HepG2 (cell line): ENCODE data around the gene NPAS2. TPM values are rescaled to one million over a fixed set of nuclear protein-coding genes. Genes with fewer than 3 reads are reported as not detected.

Experiments
- ATAC-seq: fragments of 200-7000 bp; cut with Tn5 transposase; 3 replicates; pipeline ENCODE4 v1.9.1; 2020; ENCODE audit warnings: mild to moderate bottlenecking, moderate library complexity
- BruUV-seq: library from RNA; stranded (reverse); fragments of 400-500 nt; replicated peaks from 2 replicates; lab custom pipeline; 2021; lab: Mats Ljungman, UMichigan
- CTCF ChIA-PET: fragments of 300-600 bp; formaldehyde crosslinking; extraction: SDS; loops from one replicate; lab custom pipeline; 2021; ENCODE audit warnings: low total read pairs, inconsistent platforms, low intra/inter-chr PET ratio; lab: Yijun Ruan, JAX
- POLR2A ChIA-PET: fragments of 350-600 bp; sonication (Branson Sonifier 250); formaldehyde crosslinking; loops from one replicate; lab custom pipeline; 2020; ENCODE audit warnings: antibody characterized with exemption, inconsistent platforms; lab: Yijun Ruan, JAX
- DNase-seq: peaks from one replicate; pipeline ENCODE4 v3.0.0-alpha.2; 2015; ENCODE audit warnings: low spot score
- FAIRE-seq: peaks from 3 replicates; lab custom pipeline; 2011; peaks lifted over from hg19 to GRCh38; lab: Jason Lieb, UNC
- H2AFZ ChIP-seq: one replicate; pipeline ENCODE4 v1.6.1; 2011; ENCODE audit warnings: low read length, inconsistent platforms
- H3K27ac ChIP-seq: fragments of 300-600 bp; 3 replicates; pipeline ENCODE4 v1.8.0; 2011; ENCODE audit warnings: mixed run types, mild to moderate bottlenecking, mixed read lengths, low read length, inconsistent platforms; ENCODE audit not compliant: insufficient read depth; ENCODE audit errors: extremely low read length
- H3K27me3 ChIP-seq, 2 experiments: fragments of 200-600 bp in 1 of 2; 2 replicates in 1 of 2; 3 replicates in 1 of 2; pipeline versions ENCODE4 v1.6.0 to v1.8.0; 2011; ENCODE audit warnings: low read length in 2 of 2, mild to moderate bottlenecking in 2 of 2, moderate library complexity in 2 of 2, inconsistent platforms in 1 of 2; ENCODE audit not compliant: insufficient read depth in 2 of 2, control insufficient read depth in 1 of 2
- H3K36me3 ChIP-seq, 2 experiments: fragments of 200-600 bp in 1 of 2; replicated peaks in 1 of 2; 2 replicates in 1 of 2; 3 replicates in 1 of 2; pipeline versions ENCODE4 v1.5.1 to v1.8.0; 2011; ENCODE audit warnings: low read length in 2 of 2, inconsistent platforms in 1 of 2; ENCODE audit not compliant: insufficient read depth in 2 of 2, control insufficient read depth in 1 of 2
- H3K4me1 ChIP-seq: 2 replicates; pipeline ENCODE4 v1.5.1; 2012; ENCODE audit warnings: low read length, inconsistent platforms; ENCODE audit not compliant: insufficient read depth
- H3K4me2 ChIP-seq: 2 replicates; pipeline ENCODE4 v1.6.0; 2011; ENCODE audit warnings: low read depth, low read length, inconsistent platforms
- H3K4me3 ChIP-seq, 3 experiments: fragments of 200-600 bp in 1 of 3; sonication (generic), shearing (Covaris generic) in 1 of 3; replicated peaks in 1 of 3; 2 replicates each; pipeline ENCODE4 v1.5.1; 2011 to 2016; ENCODE audit warnings: low read length in 3 of 3, inconsistent platforms in 2 of 3, low read depth in 2 of 3, mild to moderate bottlenecking in 2 of 3, control low read depth in 1 of 3, mixed read lengths in 1 of 3; ENCODE audit not compliant: insufficient read depth in 1 of 3
- H3K79me2 ChIP-seq: one replicate; pipeline ENCODE4 v1.6.1; 2011; ENCODE audit warnings: low read length, inconsistent platforms; ENCODE audit not compliant: insufficient read depth
- H3K9ac ChIP-seq: 2 replicates; pipeline ENCODE4 v1.6.0; 2011; ENCODE audit warnings: mild to moderate bottlenecking, low read depth, low read length, inconsistent platforms; ENCODE audit not compliant: insufficient read depth
- H3K9me3 ChIP-seq: 2 replicates; pipeline ENCODE4 v1.5.1; 2012; ENCODE audit warnings: mild to moderate bottlenecking, low read length
- H4K20me1 ChIP-seq: 2 replicates; pipeline ENCODE4 v1.6.0; 2011; ENCODE audit warnings: inconsistent platforms, mild to moderate bottlenecking, low read length, moderate library complexity; ENCODE audit not compliant: insufficient read depth
- AKAP8 ChIP-seq: sonication (generic); formaldehyde crosslinking; IDR thresholded peaks from 2 replicates; pipeline ENCODE4 v1.5.1; 2020; ENCODE audit warnings: mild to moderate bottlenecking, missing genetic modification reagents
- FOXM1 ChIP-seq: sonication (generic); formaldehyde crosslinking; IDR thresholded peaks from 2 replicates; pipeline ENCODE4 v1.5.0; 2020; ENCODE audit warnings: missing genetic modification reagents
- HNRNPK ChIP-seq: fragments of 200-400 bp; formaldehyde crosslinking; IDR thresholded peaks from 2 replicates; pipeline ENCODE4 v1.6.1; 2018; ENCODE audit warnings: low read length, low read depth, moderate library complexity, mild to moderate bottlenecking; ENCODE audit not compliant: poor library complexity, severe bottlenecking
- HOXD1 ChIP-seq: sonication (generic); formaldehyde crosslinking; IDR thresholded peaks from 2 replicates; pipeline ENCODE4 v1.5.0; 2020; ENCODE audit warnings: missing genetic modification reagents
- PCBP1 ChIP-seq: fragments of 200-400 bp; formaldehyde crosslinking; IDR thresholded peaks from 2 replicates; pipeline ENCODE4 v1.6.1; 2017; ENCODE audit warnings: mild to moderate bottlenecking, low read depth, low read length, borderline replicate concordance
- TCF12 ChIP-seq, 2 experiments: fragments of 450-650 bp in 1 of 2; sonication (generic) in 1 of 2; formaldehyde crosslinking in 1 of 2; IDR thresholded peaks; 2 replicates each; pipeline versions ENCODE4 v1.6.1 to v1.8.0; 2017 to 2022; ENCODE audit warnings: antibody characterized with exemption in 1 of 2, mild to moderate bottlenecking in 1 of 2, missing genetic modification reagents in 1 of 2, moderate library complexity in 1 of 2
- TEAD3 ChIP-seq: optimal IDR thresholded peaks from 2 replicates; pipeline ENCODE3; 2016; ENCODE audit warnings: borderline replicate concordance
- ZBTB21 ChIP-seq: sonication (generic); formaldehyde crosslinking; IDR thresholded peaks from 2 replicates; pipeline ENCODE4 v1.4.0; 2020; ENCODE audit warnings: missing genetic modification reagents
- WGBS: methylation state at CpG from one replicate; pipeline ENCODE4 v1.1.6; 2017; ENCODE audit warnings: low lambda C conversion rate; 5-methylcytosine and 5-hydroxymethylcytosine counted together
- in situ Hi-C: cut with HindIII; loops from 2 replicates; pipeline ENCODE4 v1.10.0; 2017; ENCODE audit warnings: low pct_unique_long_range_greater_than_20kb; ENCODE audit not compliant: extremely low pct_ligation_motif_present
- intact Hi-C: fragments of 100-400 bp; cut with micrococcal nuclease; formaldehyde crosslinking; loops from one replicate; pipeline ENCODE4 v1.10.0; 2022; ENCODE audit not compliant: unreplicated experiment
- polyA plus RNA-seq, 8 experiments: library from polyadenylated mRNA; depleted of rRNA in 3 of 8; stranded (reverse) in 7 of 8; unstranded in 1 of 8; fragments of >200 nt; fragmentation: Illumina TruSeq in 4 of 8; extraction: Trizol in 4 of 8; gene quantifications; 2 replicates each; pipeline versions ENCODE4 v1.2.1 to v1.2.3, GENCODE V29; 2011 to 2016; ENCODE audit warnings: low read depth in 4 of 8, missing spikeins in 1 of 8, mixed read lengths in 1 of 8; ENCODE audit not compliant: insufficient read depth in 1 of 8
- total RNA-seq, 5 experiments: library from RNA; depleted of rRNA; stranded (reverse); fragments of >200 nt; fragmentation: Illumina TruSeq; extraction: Trizol; gene quantifications; 2 replicates each; pipeline ENCODE4 v1.2.3, GENCODE V29; 2016; ENCODE audit warnings: low read depth in 1 of 5
- TF ChIP-seq, protein P1 (sequence below): IDR thresholded peaks from 2 replicates; pipeline ENCODE4 v1.6.1; 2016; ENCODE audit warnings: mild to moderate bottlenecking

NPAS2 gene
- total and polyA plus RNA-seq, 2 of the 13 experiments (the other 11 are each of a cell fraction or from before 2014, with no cell fraction given), result 14.8 to 37.5 TPM

GRCh38 chr2:100938031-100939026, 118.4 kb downstream of the NPAS2 start:
- no peaks in the 10 kb centered on the region for H3K4me1 ChIP-seq
- no peak for FAIRE-seq
- no peak for TF ChIP-seq TCF12 (IDR thresholded peaks at IDR 0.05)
- no peak for TF ChIP-seq TCF12 (CRISPR knock-in tag; IDR thresholded peaks at IDR 0.05)
- 0 out of 2 replicates have a peak, but pooled peaks have one; percentile 75 for TF ChIP-seq PCBP1
- TF ChIP-seq HNRNPK, result peak; percentile 89
- no peak for TF ChIP-seq FOXM1 (CRISPR knock-in tag)
- no peaks in the 10 kb centered on the region for H3K9me3 ChIP-seq
- no peak overlapping the region for H3K27ac ChIP-seq
- no peaks in the 10 kb centered on the region for H4K20me1 ChIP-seq
- H2AFZ ChIP-seq, result no peak overlapping the region
- no peak for ATAC-seq
- H3K4me3 ChIP-seq, result no peak overlapping the region
- no peaks in the 10 kb centered on the region for H3K79me2 ChIP-seq
- ChIA-PET CTCF (no interaction called here), POLR2A (no interaction called here)
- no peak overlapping the region for H3K9ac ChIP-seq
- H3K4me2 ChIP-seq, result no peak overlapping the region
- in situ Hi-C loops (no loop called here), intact Hi-C loops (no loop called here)
- BruUV-seq, result no TSS peak
- DNase-seq, result no peak
- WGBS, result 93% methylated on average over 15 of the region's 15 CpGs
- peaks cover 32 to 80% of the 10 kb centered on the region in 2 experiments for H3K36me3 ChIP-seq
- H3K27me3 ChIP-seq, result no peaks in the 10 kb centered on the region

GRCh38 chr2:100939445-100939844, 119.5 kb downstream of the NPAS2 start:
- Histone ChIP-seq H3K4me1 (no peaks in the 10 kb centered on the region), H3K9ac (no peak overlapping the region)
- no peak for ATAC-seq
- no peak for TF ChIP-seq ZBTB21 (CRISPR knock-in tag)
- no peak for TF ChIP-seq TEAD3
- no peak for TF ChIP-seq AKAP8 (CRISPR knock-in tag)
- TF ChIP-seq HOXD1 (CRISPR knock-in tag), result no peak
- TF ChIP-seq, protein P1, sequence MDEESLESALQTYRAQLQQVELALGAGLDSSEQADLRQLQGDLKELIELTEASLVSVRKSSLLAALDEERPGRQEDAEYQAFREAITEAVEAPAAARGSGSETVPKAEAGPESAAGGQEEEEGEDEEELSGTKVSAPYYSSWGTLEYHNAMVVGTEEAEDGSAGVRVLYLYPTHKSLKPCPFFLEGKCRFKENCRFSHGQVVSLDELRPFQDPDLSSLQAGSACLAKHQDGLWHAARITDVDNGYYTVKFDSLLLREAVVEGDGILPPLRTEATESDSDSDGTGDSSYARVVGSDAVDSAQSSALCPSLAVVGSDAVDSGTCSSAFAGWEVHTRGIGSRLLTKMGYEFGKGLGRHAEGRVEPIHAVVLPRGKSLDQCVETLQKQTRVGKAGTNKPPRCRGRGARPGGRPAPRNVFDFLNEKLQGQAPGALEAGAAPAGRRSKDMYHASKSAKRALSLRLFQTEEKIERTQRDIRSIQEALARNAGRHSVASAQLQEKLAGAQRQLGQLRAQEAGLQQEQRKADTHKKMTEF (CRISPR knock-in tag), result no peak
- TF ChIP-seq, all 625 proteins: peak for 0
- Histone ChIP-seq H3K27ac (no peak overlapping the region), H3K36me3 (peaks cover 33 to 81% of the 10 kb centered on the region in 2 experiments), H3K4me3 (no peak overlapping the region), H3K27me3 (no peaks in the 10 kb centered on the region), H2AFZ (no peak overlapping the region), H4K20me1 (no peaks in the 10 kb centered on the region), H3K9me3 (no peaks in the 10 kb centered on the region), H3K79me2 (no peaks in the 10 kb centered on the region), H3K4me2 (no peak overlapping the region)
- FAIRE-seq (no peak), DNase-seq (no peak)
- WGBS, result over 99% methylated on average over 6 of the region's 6 CpGs
- in situ Hi-C loops, result no loop called here
- intact Hi-C loops, result no loop called here
- no TSS peak for BruUV-seq
- ChIA-PET POLR2A (no interaction called here), CTCF (no interaction called here)
